Activated effector memory CD4-positive, alpha-beta T cell treated with anti-CD3 and anti-CD28 coated beads, Interleukin-2, amount 50 U/mL, for 16 hours (primary cell): ENCODE measurements around the gene PPM1A.
"Not testable (repeated sequence)": the region's sequence is repeated elsewhere in the genome, so short reads cannot be mapped to it uniquely, and the experiment has no call there.

Experiments
- DNase-seq: peaks from one replicate; pipeline ENCODE4 v3.0.0-alpha.2; 2020

The PPM1A gene

GRCh38 chr14:60272177-60272576, 23.2 kb downstream of the PPM1A start:
- DNase-seq = no peak

- no peak for DNase-seq
Measured at GRCh38 chr14:60273956-60274355, 24.9 kb downstream of the PPM1A start.

DNA sequence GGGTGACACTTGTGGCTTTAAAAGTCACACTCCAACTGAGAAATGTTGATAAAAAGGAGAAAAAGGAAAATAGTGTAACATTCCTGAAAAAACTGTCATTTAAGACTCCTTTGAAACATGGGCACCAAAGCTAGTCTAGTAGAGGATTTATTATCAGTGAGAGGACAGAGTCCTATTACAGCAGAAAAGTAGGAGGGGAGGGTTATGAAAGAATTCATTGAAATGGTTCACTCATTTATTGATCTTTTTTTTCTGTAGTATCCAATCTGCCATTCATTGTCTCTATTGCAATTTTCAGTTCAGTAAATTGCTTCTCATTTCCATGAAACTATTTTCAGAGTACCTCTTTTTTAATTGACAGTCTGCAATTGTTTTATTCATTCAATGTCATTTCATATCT, 25.4 kb downstream of the PPM1A start:
- DNase-seq = no peak

DNA sequence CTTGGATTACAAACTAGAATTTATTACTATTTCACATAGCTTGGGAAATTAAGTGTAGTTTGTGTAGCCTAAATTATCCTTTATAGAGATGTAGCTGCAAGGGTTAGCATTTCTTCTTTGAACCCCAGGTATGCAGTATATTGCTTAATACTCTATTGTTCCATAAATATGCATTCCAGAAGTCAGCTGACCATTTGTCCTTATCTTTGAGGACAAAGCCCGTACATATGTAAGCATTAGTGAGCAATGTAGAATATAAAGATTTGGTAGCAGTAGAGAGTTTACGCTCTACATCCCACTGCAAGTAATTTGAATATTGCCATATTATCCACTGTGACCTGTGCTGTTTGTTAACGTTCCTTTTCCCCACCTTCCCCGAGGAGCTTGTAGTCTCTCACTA, 26.9 kb downstream of the PPM1A start:
- DNase-seq = no peak

- no peak for DNase-seq
Measured at GRCh38 chr14:60276347-60276746, 27.3 kb downstream of the PPM1A start.

GRCh38 chr14:60277605-60278190, 28.7 kb downstream of the PPM1A start:
- DNase-seq = no peak

DNA sequence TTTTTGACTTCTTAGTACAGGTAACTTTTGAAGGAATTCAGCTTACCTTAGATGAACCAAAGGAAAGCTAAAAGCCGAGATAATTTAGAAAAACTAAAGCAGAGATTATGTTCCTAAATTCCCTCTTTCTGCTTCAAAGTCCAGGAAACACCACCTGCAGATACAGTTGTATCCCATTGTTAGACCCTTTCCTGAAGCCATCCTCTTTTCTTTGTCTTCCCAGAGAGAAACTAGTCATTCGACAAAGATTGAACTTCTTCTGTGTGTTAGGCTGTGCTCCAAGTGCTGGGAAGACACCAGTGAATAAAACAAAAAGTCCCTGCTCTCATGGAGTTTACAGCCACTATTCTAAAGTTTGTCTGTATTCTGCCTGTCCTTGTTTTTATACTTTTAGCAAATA, 29.3 kb downstream of the PPM1A start:
- no peak for DNase-seq

- DNase-seq = no peak
Measured at GRCh38 chr14:60287452-60287851, 38.4 kb downstream of the PPM1A start.

DNA sequence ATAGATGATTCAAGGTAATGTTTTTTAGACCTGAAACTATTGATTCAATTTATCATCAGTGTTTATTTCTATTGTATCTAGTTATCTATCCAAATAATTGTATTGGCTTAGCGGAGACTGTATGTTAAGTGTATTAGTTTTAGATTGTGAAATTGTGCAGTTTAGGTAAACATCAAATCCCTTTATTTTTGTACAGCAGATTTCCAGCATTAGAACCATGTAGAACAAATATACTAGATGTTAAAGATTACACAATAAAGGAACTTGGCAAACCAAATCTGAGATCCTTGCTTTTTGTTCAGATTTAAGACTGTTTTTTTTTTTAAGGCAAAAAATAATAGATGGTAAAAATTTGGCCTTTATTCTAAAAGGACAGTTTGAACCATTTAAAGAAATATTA, 39.3 kb downstream of the PPM1A start:
- DNase-seq = no peak

DNA sequence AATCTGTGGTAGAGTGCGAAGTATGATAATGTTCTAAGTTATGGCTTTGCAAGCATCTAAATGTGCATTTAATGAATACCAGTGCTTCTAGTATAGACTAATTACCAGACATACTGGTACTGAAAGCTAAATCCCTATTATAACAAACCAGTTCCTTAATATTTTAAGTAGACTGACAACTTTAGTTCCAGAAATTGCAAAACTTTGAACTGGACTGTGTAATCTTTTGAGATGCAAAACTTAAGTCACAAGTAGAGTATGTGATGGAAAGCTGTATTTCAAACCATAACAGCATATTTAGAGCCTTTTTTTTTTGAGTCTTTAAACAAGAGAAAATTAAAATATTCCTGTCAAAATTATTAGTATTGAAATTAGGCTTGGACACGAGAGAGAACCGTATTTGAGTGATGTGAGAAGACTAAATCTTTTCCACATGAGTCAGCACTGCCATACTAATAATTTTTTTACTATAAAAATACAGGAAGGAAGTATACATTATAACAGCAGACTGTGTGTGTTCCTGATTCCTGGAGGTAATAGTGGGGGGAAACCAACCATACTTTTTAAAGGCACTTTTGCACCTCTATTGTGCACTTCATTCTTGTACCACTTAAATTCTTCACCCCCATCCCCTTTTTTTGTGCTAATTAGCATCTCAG, 45.5 kb downstream of the PPM1A start:
- no peak for DNase-seq

DNA sequence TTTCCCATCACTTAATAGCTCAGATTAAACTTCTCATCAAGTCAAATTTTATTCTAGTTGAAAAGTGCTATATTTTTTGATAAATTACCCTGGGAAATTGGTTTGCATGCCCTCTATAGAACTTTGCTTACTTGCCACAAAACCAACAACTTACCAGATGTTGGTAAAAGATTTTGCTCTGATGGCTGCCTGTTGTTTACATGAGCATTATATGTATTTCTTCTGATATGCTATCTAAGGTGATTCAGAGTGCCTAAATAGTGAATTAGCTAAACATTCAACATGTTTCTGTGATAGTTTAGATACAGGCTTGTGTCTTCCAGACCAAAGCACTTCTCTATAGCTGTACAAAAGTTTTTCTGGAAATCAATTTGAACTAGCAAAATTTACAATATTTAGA, 51.0 kb downstream of the PPM1A start:
- no peak for DNase-seq

- no peak for DNase-seq
Measured at GRCh38 chr14:60301685-60302084, 52.7 kb downstream of the PPM1A start.

DNA sequence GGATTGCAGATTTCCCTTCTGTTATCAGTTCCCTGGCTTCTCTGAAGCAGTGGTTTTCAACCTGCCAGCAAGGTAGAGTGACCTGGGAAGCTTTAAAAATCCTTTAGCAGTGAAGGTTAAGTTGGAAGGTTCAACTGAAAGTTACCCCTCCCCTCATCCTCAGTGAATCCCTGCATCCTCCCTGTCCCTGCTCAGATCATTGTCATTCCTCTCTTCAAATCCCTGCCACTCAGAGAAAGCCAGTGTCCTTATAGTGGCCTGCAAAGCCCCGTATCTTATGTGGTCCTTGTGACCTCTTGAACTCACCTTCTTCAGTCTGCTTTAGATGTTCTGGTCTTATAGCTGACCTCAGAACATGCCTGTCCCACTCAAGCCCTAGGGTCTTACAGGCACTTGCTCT, 53.6 kb downstream of the PPM1A start:
- no peak for DNase-seq

DNA sequence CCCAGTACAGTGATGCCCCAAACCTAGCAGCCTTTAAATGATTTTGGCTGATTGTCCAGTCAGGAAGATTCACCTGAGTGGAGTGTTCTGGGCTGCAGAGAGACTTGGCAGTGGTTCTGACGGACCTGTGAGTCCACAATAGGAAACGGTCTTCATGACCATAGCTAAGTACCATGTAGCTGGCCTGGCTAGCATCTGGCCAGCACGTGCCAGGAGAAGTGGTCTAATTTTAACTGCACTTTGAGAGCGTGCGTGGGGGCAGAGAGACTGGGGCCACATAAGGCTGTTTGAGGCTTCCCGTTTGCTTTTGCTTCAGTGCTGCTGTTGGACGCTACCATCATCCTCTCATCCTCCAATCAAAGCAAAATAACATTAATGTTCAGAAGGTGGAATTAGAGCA, 54.7 kb downstream of the PPM1A start:
- no peak for DNase-seq

GRCh38 chr14:60304509-60304908, 55.5 kb downstream of the PPM1A start:
- DNase-seq = no peak

- no peak for DNase-seq
Measured at GRCh38 chr14:60309867-60310552, 61.0 kb downstream of the PPM1A start.

DNA sequence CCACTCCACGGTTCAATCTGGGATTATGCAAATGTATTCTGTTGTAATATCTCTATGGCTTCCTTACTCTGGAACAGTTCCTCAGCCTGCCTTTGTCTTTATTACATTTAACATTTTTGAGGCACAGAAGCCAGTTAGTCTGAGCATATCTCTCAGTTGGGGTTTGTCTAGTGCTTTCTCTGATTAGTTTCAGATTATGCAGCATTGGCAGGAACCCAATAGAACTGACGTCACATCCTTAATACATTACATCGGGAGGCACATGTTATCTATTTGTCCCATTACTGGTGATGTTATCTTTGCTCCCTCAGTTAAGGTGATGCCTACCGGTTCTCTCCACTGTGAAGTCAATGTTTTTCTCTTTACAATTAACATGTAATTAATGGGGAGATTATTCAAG, 62.4 kb downstream of the PPM1A start:
- no peak for DNase-seq

GRCh38 chr14:60313093-60313492, 64.1 kb downstream of the PPM1A start:
- no peak for DNase-seq

GRCh38 chr14:60315196-60315990, 66.4 kb downstream of the PPM1A start:
- DNase-seq = no peak

DNA sequence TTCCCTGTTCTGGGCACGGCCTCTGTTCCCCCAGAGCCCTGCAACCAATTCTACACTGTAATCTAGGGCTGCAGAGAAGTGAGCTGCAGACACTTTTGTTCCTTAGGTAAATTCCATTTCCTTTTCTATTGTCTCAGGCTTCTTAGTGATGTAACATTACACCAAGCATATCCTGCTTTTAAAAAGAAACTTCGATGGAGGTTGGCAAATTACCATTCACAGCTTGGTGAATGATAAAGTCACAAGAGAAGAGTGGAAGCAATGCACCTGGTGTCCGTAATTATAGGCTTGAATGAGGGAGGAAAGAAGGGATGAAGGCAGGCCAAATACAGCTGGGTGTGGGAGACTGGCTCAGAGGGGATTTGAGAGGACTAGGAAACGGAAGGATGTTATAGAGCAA, 68.6 kb downstream of the PPM1A start:
- DNase-seq = no peak

DNA sequence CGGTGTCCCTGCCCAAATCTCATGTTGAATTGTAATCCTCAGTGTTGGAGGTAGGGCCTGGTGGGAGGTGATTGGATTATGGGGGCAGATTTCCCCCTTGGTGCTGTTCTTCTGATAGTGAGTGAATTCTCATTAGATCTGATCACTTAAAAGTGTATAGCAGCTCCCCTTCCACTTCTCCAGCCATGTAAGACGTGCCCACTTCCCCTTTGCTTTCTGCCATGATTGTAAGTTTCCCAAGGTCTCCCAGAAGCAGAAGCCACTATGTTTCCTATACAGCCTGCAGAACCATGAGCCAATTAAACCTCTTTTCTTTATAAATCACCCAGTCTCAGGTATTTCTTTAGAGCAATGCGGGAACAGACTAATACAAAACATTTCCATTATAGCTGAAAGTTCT, 71.8 kb downstream of the PPM1A start:
- DNase-seq = not testable (repeated sequence)

GRCh38 chr14:60323199-60323896, 74.3 kb downstream of the PPM1A start:
- DNase-seq = no peak

DNA sequence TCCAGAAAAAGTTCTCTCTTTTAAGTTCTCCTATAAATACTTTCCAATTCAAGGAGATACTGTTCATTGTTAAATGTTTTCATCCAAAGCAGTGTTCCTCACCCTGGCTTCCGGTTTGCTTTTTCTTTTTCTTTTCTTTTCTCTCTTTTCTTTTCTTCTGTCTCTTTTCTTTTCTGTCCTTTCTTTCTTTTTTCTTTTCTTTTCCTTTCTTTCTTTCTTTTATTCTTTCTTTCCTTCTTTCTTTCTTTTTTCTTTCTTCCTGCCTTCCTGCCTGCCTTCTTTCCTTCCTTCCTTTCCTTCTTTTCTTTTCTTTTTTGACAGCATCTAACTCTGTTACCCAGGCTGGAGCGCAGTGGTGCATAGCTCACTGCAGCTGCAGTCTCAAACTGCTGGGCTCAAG, 75.8 kb downstream of the PPM1A start:
- DNase-seq = no peak
